Measurements from ENCODE around the gene AGBL1. TPM values are rescaled to one million over a fixed set of nuclear protein-coding genes. Genes with fewer than 3 reads are reported as not detected.

AGBL1 gene
- total and polyA plus RNA-seq, 2 experiments from 2014 or later, result 0.03 TPM; not detected in 1

GRCh38 chr15:86964271-86964670, 884.6 kb downstream of the AGBL1 start:
- H3K9me3 Mint-ChIP-seq, result peaks cover 3% of the 10 kb centered on the region; the same call in 2 of the 3 replicates
- no peak overlapping the region for H3K4me3 ChIP-seq
- TF ChIP-seq ZNF462 (CRISPR knock-in tag; IDR thresholded peaks at IDR 0.05) (no peak), REST (IDR thresholded peaks at IDR 0.05; ENCODE audit: unreplicated experiment) (no peak), CREB1 (CRISPR knock-in tag; IDR thresholded peaks at IDR 0.05; ENCODE audit: low read depth) (no peak)
- DNase-seq (ENCODE audit: low spot score) (no peak), ATAC-seq (no peak)
- no peaks in the 10 kb centered on the region for H3K27me3 ChIP-seq (ENCODE audit: insufficient read depth)
- H3K4me3 Mint-ChIP-seq, result no peak overlapping the region
- H3K4me1 Mint-ChIP-seq, result no peaks in the 10 kb centered on the region
- H3K79me2 ChIP-seq (replicated peaks; ENCODE audit: insufficient read depth), result no peaks in the 10 kb centered on the region
- 0 out of 3 replicates have a peak, but pooled peaks cover 2% of the 10 kb centered on the region for H3K36me3 Mint-ChIP-seq (ENCODE audit: low read depth)
- H3K27me3 Mint-ChIP-seq (ENCODE audit: insufficient read depth, low read depth, poor library complexity), result no peaks in the 10 kb centered on the region
- no peaks in the 10 kb centered on the region for H3F3A ChIP-seq (replicated peaks; ENCODE audit: low read depth)
- H3K4me2 ChIP-seq, result no peak overlapping the region
- H3K4me1 ChIP-seq (ENCODE audit: insufficient read depth), result 0 out of 2 replicates have a peak, but pooled peaks cover 4% of the 10 kb centered on the region
- H4K20me1 ChIP-seq (replicated peaks; ENCODE audit: insufficient read depth), result no peaks in the 10 kb centered on the region
- H3K36me3 ChIP-seq (ENCODE audit: insufficient read depth), result no peaks in the 10 kb centered on the region
- no peak overlapping the region for H2AFZ ChIP-seq
- H3K9me2 ChIP-seq (ENCODE audit: insufficient read depth), result 0 out of 2 replicates have a peak, but pooled peaks cover 3% of the 10 kb centered on the region
- no peak overlapping the region for H3K27ac ChIP-seq (ENCODE audit: low read depth)
- H3K27ac Mint-ChIP-seq, result no peak overlapping the region

Data from GM23338 (cell line).